NOMO-1 (cell line): Measurements from ENCODE around the gene NEU1.
"Not testable (repeated sequence)": the region's sequence is repeated elsewhere in the genome, so short reads cannot be mapped to it uniquely, and the experiment has no call there.

Source experiments
- DNase-seq, 2 experiments: peaks; one replicate each; lab custom pipeline; 2025; ENCODE audit not compliant: unreplicated experiment in 2 of 2; lab: John Stamatoyannopoulos, UW

NEU1 gene

GRCh38 chr6:31847276-31847978 is 15.2 kb downstream of the NEU1 start:
- no peak for DNase-seq

GRCh38 chr6:31844507-31844906 is 18.1 kb downstream of the NEU1 start:
- no peak for DNase-seq

- DNase-seq, result no peak
Measured at GRCh38 chr6:31842053-31842452, 20.6 kb downstream of the NEU1 start.

- not testable (repeated sequence) for DNase-seq
Measured at GRCh38 chr6:31839779-31840126, 22.9 kb downstream of the NEU1 start.

- no peak for DNase-seq
Measured at GRCh38 chr6:31838968-31839367, 23.7 kb downstream of the NEU1 start.

- DNase-seq, result not testable (repeated sequence)
Measured at GRCh38 chr6:31838114-31838553, 24.5 kb downstream of the NEU1 start.

GRCh38 chr6:31837369-31838113 is 25.1 kb downstream of the NEU1 start:
- DNase-seq, result no peak

GRCh38 chr6:31836474-31837368 is 25.9 kb downstream of the NEU1 start:
- DNase-seq, result peak in 1 of 2 experiments; percentile 41

GRCh38 chr6:31836047-31836473 is 26.6 kb downstream of the NEU1 start:
- DNase-seq, result no peak

- DNase-seq, result peak; percentile 80 to 86
Measured at GRCh38 chr6:31834367-31835250, 28.0 kb downstream of the NEU1 start.

- peak in 1 of 2 experiments; percentile 35 for DNase-seq
Measured at GRCh38 chr6:31831350-31832215, 31.0 kb downstream of the NEU1 start.

- DNase-seq, result no peak
Measured at GRCh38 chr6:31830886-31831335, 31.7 kb downstream of the NEU1 start.

GRCh38 chr6:31829633-31830283 is 32.9 kb downstream of the NEU1 start:
- DNase-seq, result peak; percentile 25 to 68

GRCh38 chr6:31827286-31828079 is 35.1 kb downstream of the NEU1 start, which contains the start of gene HSPA1B:
Gene HSPA1B, plus strand, starts transcription at chr6:31827738. Its CDS starts 213 bp downstream, at chr6:31827951.
- peak; percentile 100 for DNase-seq

GRCh38 chr6:31826793-31827285 is 35.8 kb downstream of the NEU1 start:
- DNase-seq, result peak in 1 of 2 experiments; percentile 64

- DNase-seq, result no peak
Measured at GRCh38 chr6:31825553-31825952, 37.1 kb downstream of the NEU1 start.

GRCh38 chr6:31823592-31824196 is 38.9 kb downstream of the NEU1 start:
- DNase-seq, result peak; percentile 53 to 71
